ENCODE results near the gene SNUPN.

DNA sequence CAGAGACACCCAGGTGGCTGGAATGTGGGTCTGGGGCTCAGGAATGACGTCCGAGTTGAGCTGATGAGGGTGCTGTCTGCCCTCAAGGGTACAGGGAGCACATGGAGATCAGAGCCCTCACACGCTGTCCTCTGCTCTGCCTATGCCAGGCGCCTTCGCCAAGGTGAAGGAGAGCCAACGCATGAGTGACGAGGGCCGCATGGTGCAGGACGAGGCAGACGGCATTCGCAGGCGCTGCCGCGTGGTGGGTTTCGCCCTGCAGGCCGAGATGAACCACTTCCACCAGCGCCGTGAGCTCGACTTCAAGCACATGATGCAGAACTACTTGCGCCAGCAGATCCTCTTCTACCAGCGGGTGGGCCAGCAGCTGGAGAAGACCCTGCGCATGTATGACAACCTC, 31.3 kb upstream of the SNUPN start:
- TF ChIP-seq CTCF (IDR thresholded peaks at IDR 0.05) (no peak), POLR2A (IDR thresholded peaks at IDR 0.05) (no peak)
